Lower leg skin (tissue), 4 donors: ENCODE results near the gene ROBO1. TPM values are rescaled to one million over a fixed set of nuclear protein-coding genes. Genes with fewer than 3 reads are reported as not detected.

ENCODE experiments used
- DNase-seq, 2 donors: peaks; one replicate each; pipeline ENCODE4 v3.0.0-alpha.2; 2019; ENCODE audit warnings: low spot score in 2 of 2
- H3K4me3 ChIP-seq: fragments of 200-600 bp; sonication (generic); 2 replicates; pipeline ENCODE4 v1.5.1; 2017; ENCODE audit warnings: mild to moderate bottlenecking, low read depth; ENCODE audit not compliant: poor library complexity, severe bottlenecking
- CTCF ChIP-seq, 3 donors: fragments of 450-650 bp; IDR thresholded peaks; one replicate each; pipeline ENCODE4 v1.5.1; 2016; ENCODE audit warnings: antibody characterized with exemption in 3 of 3, mild to moderate bottlenecking in 3 of 3, moderate library complexity in 2 of 3
- POLR2A ChIP-seq, 2 donors: fragments of 450-650 bp; IDR thresholded peaks; one replicate each; pipeline ENCODE4 v1.6.1; 2016 to 2017; ENCODE audit warnings: antibody characterized with exemption in 2 of 2, mild to moderate bottlenecking in 1 of 2, moderate library complexity in 1 of 2
- WGBS, 2 donors: methylation state at CpG; one replicate each; pipeline ENCODE4 v1.1.5; 2018; 5-methylcytosine and 5-hydroxymethylcytosine counted together
- intact Hi-C: fragments of 100-400 bp; cut with DNase I; formaldehyde crosslinking; loops from one replicate; pipeline ENCODE4 v1.15.0; 2023; ENCODE audit warnings: low total_unique reads
- total RNA-seq, 4 donors: library from RNA; depleted of rRNA; stranded (reverse); fragments of >200 nt; gene quantifications; one replicate each; pipeline ENCODE4 v1.1.0, GENCODE V29; 2016

The ROBO1 gene
- total RNA-seq, 4 donors from 2014 or later = 26.3 to 60.0 (median 51.0) TPM

- no peak overlapping the region for H3K4me3 ChIP-seq
- 74 to 82% methylated on average over 4 of the region's 4 CpGs for WGBS, 2 donors
- intact Hi-C loops = no loop called here
- no peak for TF ChIP-seq POLR2A (IDR thresholded peaks at IDR 0.05)
- no peak for TF ChIP-seq CTCF (IDR thresholded peaks at IDR 0.05)
- no peak for DNase-seq
Observed at GRCh38 chr3:79253704-79254103, 514.1 kb downstream of the ROBO1 start.

GRCh38 chr3:79253271-79253670 is 514.5 kb downstream of the ROBO1 start:
- WGBS, 2 donors = 83 to 90% methylated on average over 2 of the region's 2 CpGs
- intact Hi-C loops = no loop called here
- DNase-seq = no peak
- no peak overlapping the region for H3K4me3 ChIP-seq
- no peak for TF ChIP-seq CTCF (IDR thresholded peaks at IDR 0.05)
- TF ChIP-seq POLR2A (IDR thresholded peaks at IDR 0.05) = no peak

GRCh38 chr3:79250746-79251145 is 517.1 kb downstream of the ROBO1 start:
- intact Hi-C loops = no loop called here
- DNase-seq = no peak
- no peak overlapping the region for H3K4me3 ChIP-seq
- TF ChIP-seq CTCF (IDR thresholded peaks at IDR 0.05) (no peak), POLR2A (IDR thresholded peaks at IDR 0.05) (no peak)
- WGBS, 2 donors = 72% methylated on average over 6 of the region's 6 CpGs

- DNase-seq = no peak
- intact Hi-C loops = no loop called here
- no peak overlapping the region for H3K4me3 ChIP-seq
- WGBS, 2 donors = 80 to 86% methylated on average over 4 of the region's 4 CpGs
- no peak for TF ChIP-seq CTCF (IDR thresholded peaks at IDR 0.05)
- TF ChIP-seq POLR2A (IDR thresholded peaks at IDR 0.05) = no peak
Observed at GRCh38 chr3:79249701-79250100, 518.1 kb downstream of the ROBO1 start.

- no peak for TF ChIP-seq CTCF (IDR thresholded peaks at IDR 0.05)
- no peak for TF ChIP-seq POLR2A (IDR thresholded peaks at IDR 0.05)
- no peak for DNase-seq
- intact Hi-C loops = no loop called here
- 19 to 29% methylated on average over 1 of the region's 1 CpG for WGBS, 2 donors
- H3K4me3 ChIP-seq = no peak overlapping the region
Observed at GRCh38 chr3:79247725-79248043, 520.1 kb downstream of the ROBO1 start.

- no peak for TF ChIP-seq POLR2A (IDR thresholded peaks at IDR 0.05)
- TF ChIP-seq CTCF (IDR thresholded peaks at IDR 0.05) = no peak
- no peak for DNase-seq
- WGBS, 2 donors = 36 to 46% methylated on average over 8 of the region's 8 CpGs
- intact Hi-C loops = no loop called here
- H3K4me3 ChIP-seq = no peak overlapping the region
Observed at GRCh38 chr3:79246875-79247724, 520.7 kb downstream of the ROBO1 start.
